ENCODE measurements around the gene CDC42BPB.

Gene CDC42BPB

DNA sequence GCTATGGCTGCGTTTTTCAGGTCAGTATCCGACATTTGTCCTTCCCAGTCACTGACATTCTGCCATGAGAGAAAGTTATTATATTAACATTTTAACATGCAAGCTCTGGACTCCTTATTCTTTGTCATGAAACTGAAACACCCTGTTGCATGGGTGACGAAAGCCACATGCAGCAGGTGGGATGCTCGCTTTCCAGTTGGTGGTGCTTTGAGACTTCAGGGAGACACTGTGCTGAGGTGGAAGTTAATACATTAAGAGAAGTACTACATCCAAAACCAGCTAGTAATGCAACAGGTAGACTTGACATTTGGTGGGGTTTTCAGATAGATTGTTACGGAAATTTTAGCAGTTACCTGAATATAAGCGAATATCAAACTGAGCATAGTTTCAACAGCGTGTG, 167.7 kb downstream of the CDC42BPB start:
- no peaks in the 10 kb centered on the region for H3K9me2 ChIP-seq (replicated peaks; ENCODE audit: insufficient read depth, low read length)
- no peaks in the 10 kb centered on the region for H3F3A ChIP-seq (ENCODE audit: insufficient read depth)
- no peaks in the 10 kb centered on the region for H4K20me1 ChIP-seq (ENCODE audit: low read depth, low read length)
- no peaks in the 10 kb centered on the region for H3K9me3 ChIP-seq (ENCODE audit: insufficient read depth, low read length)
- no peaks in the 10 kb centered on the region for H3K36me3 ChIP-seq (ENCODE audit: low read length)
- H3K79me2 ChIP-seq (ENCODE audit: insufficient read depth, low read length), result no peaks in the 10 kb centered on the region
- TF ChIP-seq EZH2phosphoT487 (conservative IDR thresholded peaks at IDR 0.05; ENCODE audit: low read length), result no peak
- no peak for TF ChIP-seq CTCF (IDR thresholded peaks at IDR 0.05; ENCODE audit: insufficient read depth, low read length, poor library complexity, severe bottlenecking)
- H3K4me2 ChIP-seq (ENCODE audit: low read depth, low read length, poor library complexity, severe bottlenecking), result no peak overlapping the region
- H3K27ac ChIP-seq (ENCODE audit: low read depth, low read length), result no peak overlapping the region
- H2AFZ ChIP-seq (ENCODE audit: low read depth, low read length, severe bottlenecking), result no peak overlapping the region
- no peaks in the 10 kb centered on the region for H3K27me3 ChIP-seq (ENCODE audit: low read length)
- no peak overlapping the region for H3K4me3 ChIP-seq (ENCODE audit: insufficient read depth, low read length, poor library complexity, severe bottlenecking)
- no peak overlapping the region for H3K9ac ChIP-seq (ENCODE audit: low read length)

GRCh38 chr14:102888748-102889147, 168.6 kb downstream of the CDC42BPB start:
- no peaks in the 10 kb centered on the region for H3K9me2 ChIP-seq (replicated peaks; ENCODE audit: insufficient read depth, low read length)
- H3K4me3 ChIP-seq (ENCODE audit: insufficient read depth, low read length, poor library complexity, severe bottlenecking), result no peak overlapping the region
- TF ChIP-seq CTCF (IDR thresholded peaks at IDR 0.05; ENCODE audit: insufficient read depth, low read length, poor library complexity, severe bottlenecking), result no peak
- no peak for TF ChIP-seq EZH2phosphoT487 (conservative IDR thresholded peaks at IDR 0.05; ENCODE audit: low read length)
- no peaks in the 10 kb centered on the region for H3K9me3 ChIP-seq (ENCODE audit: insufficient read depth, low read length)
- no peaks in the 10 kb centered on the region for H3K27me3 ChIP-seq (ENCODE audit: low read length)
- H3K27ac ChIP-seq (ENCODE audit: low read depth, low read length), result no peak overlapping the region
- H2AFZ ChIP-seq (ENCODE audit: low read depth, low read length, severe bottlenecking), result no peak overlapping the region
- no peaks in the 10 kb centered on the region for H4K20me1 ChIP-seq (ENCODE audit: low read depth, low read length)
- no peaks in the 10 kb centered on the region for H3K79me2 ChIP-seq (ENCODE audit: insufficient read depth, low read length)
- H3K36me3 ChIP-seq (ENCODE audit: low read length), result no peaks in the 10 kb centered on the region
- no peak overlapping the region for H3K9ac ChIP-seq (ENCODE audit: low read length)
- H3K4me2 ChIP-seq (ENCODE audit: low read depth, low read length, poor library complexity, severe bottlenecking), result no peak overlapping the region
- H3F3A ChIP-seq (ENCODE audit: insufficient read depth), result no peaks in the 10 kb centered on the region

DNA sequence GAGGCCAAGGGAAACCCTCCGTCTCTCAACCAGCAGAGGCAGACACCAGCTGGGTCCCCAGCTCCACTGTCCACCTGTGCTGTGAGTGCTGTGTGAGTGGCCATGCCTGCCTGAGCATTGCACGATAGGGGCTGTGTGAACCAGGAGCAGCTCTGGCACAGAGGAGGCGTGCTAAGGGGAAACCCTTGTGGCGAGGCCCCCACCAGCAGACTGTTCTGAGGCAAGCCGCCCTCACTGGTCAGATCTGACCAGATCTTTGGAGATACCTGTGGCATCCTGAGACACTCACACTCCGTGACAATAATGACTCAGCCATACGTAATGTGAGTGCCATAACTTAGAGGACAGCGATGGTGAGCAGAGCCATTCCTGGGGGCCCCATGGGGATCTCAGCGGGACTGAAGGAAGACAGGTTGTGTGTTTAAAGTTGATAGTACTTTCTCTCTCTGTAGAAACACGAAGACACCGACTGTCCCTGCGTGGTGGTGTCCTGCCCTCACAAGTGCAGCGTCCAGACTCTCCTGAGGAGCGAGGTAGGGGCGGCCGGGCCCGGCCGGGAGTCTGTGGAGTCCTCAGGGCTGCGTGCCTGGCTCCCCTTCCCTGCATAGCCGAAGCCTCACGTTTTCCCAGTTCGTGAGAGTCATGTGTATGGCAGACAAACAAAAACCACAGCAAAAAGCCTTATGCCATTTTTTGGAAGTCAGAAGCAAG, 171.5 kb downstream of the CDC42BPB start:
- no peaks in the 10 kb centered on the region for H3K36me3 ChIP-seq (ENCODE audit: low read length)
- H3K27ac ChIP-seq (ENCODE audit: low read depth, low read length), result no peak overlapping the region
- no peaks in the 10 kb centered on the region for H3K27me3 ChIP-seq (ENCODE audit: low read length)
- H3K79me2 ChIP-seq (ENCODE audit: insufficient read depth, low read length), result no peaks in the 10 kb centered on the region
- no peaks in the 10 kb centered on the region for H3K9me2 ChIP-seq (replicated peaks; ENCODE audit: insufficient read depth, low read length)
- H4K20me1 ChIP-seq (ENCODE audit: low read depth, low read length), result no peaks in the 10 kb centered on the region
- H3K9me3 ChIP-seq (ENCODE audit: insufficient read depth, low read length), result no peaks in the 10 kb centered on the region
- no peak for TF ChIP-seq EZH2phosphoT487 (conservative IDR thresholded peaks at IDR 0.05; ENCODE audit: low read length)
- TF ChIP-seq CTCF (IDR thresholded peaks at IDR 0.05; ENCODE audit: insufficient read depth, low read length, poor library complexity, severe bottlenecking), result no peak
- no peak overlapping the region for H3K4me2 ChIP-seq (ENCODE audit: low read depth, low read length, poor library complexity, severe bottlenecking)
- no peak overlapping the region for H2AFZ ChIP-seq (ENCODE audit: low read depth, low read length, severe bottlenecking)
- H3F3A ChIP-seq (ENCODE audit: insufficient read depth), result no peaks in the 10 kb centered on the region
- H3K9ac ChIP-seq (ENCODE audit: low read length), result no peak overlapping the region
- H3K4me3 ChIP-seq (ENCODE audit: insufficient read depth, low read length, poor library complexity, severe bottlenecking), result no peak overlapping the region

All from SU-DHL-6 (cell line).